GM12878 (cell line): ENCODE results near the gene HTRA2.

ENCODE experiments used
- BCL11A ChIP-seq: IDR thresholded peaks from 2 replicates; pipeline ENCODE4 v1.6.1; 2011; ENCODE audit warnings: low read depth, low read length
- CBX3 ChIP-seq: fragments of 200-600 bp; sonication (generic); IDR thresholded peaks from 2 replicates; pipeline ENCODE4 v1.6.1; 2016; ENCODE audit warnings: low read depth, borderline replicate concordance
- CBX5 ChIP-seq: sonication (generic); IDR thresholded peaks from 2 replicates; pipeline ENCODE4 v1.6.1; 2016; ENCODE audit warnings: low read depth, moderate library complexity, mild to moderate bottlenecking, inconsistent platforms
- CTCF ChIP-seq, 3 experiments: IDR thresholded peaks in 2 of 3; conservative IDR thresholded peaks in 1 of 3; 2 replicates each; pipeline ENCODE4 v1.5.1; 2011; ENCODE audit warnings: low read depth in 3 of 3, low read length in 3 of 3, mild to moderate bottlenecking in 3 of 3, control low read depth in 2 of 3, moderate library complexity in 2 of 3, inconsistent platforms in 1 of 3, mixed read lengths in 1 of 3; ENCODE audit not compliant: control insufficient read depth in 2 of 3, insufficient read depth in 1 of 3; ENCODE audit errors: extremely low read depth in 1 of 3
- EZH2 ChIP-seq: IDR thresholded peaks from 2 replicates; pipeline ENCODE4 v1.6.1; 2012; ENCODE audit warnings: low read depth, mild to moderate bottlenecking, control low read depth, inconsistent platforms, low read length, borderline replicate concordance; ENCODE audit not compliant: control insufficient read depth
- JUNB ChIP-seq: IDR thresholded peaks from 2 replicates; pipeline ENCODE4 v1.6.1; 2016; ENCODE audit warnings: antibody characterized with exemption, mild to moderate bottlenecking
- POLR2AphosphoS5 ChIP-seq: IDR thresholded peaks from 2 replicates; pipeline ENCODE4 v1.6.1; 2011; ENCODE audit warnings: mild to moderate bottlenecking, low read length, inconsistent platforms
- RAD21 ChIP-seq: IDR thresholded peaks from 2 replicates; pipeline ENCODE4 v1.6.1; 2011; ENCODE audit warnings: mild to moderate bottlenecking, low read depth, low read length, moderate library complexity; ENCODE audit not compliant: insufficient read depth
- REST ChIP-seq: IDR thresholded peaks from 2 replicates; pipeline ENCODE4 v1.6.1; 2012; ENCODE audit warnings: mild to moderate bottlenecking, low read depth, low read length
- TCF3 ChIP-seq: IDR thresholded peaks from 2 replicates; pipeline ENCODE4 v1.6.1; 2012; ENCODE audit warnings: low read depth, mild to moderate bottlenecking, low read length, borderline replicate concordance; ENCODE audit not compliant: insufficient read depth
- USF2 ChIP-seq: IDR thresholded peaks from 2 replicates; pipeline ENCODE4 v1.6.1; 2011; ENCODE audit warnings: low read depth, low read length, improper control_type of control experiment, borderline replicate concordance
- ZBED1 ChIP-seq: IDR thresholded peaks from 2 replicates; pipeline ENCODE4 v1.6.1; 2016; ENCODE audit warnings: borderline replicate concordance
- ZNF274 ChIP-seq: IDR thresholded peaks from one replicate; pipeline ENCODE4 v1.8.0; 2011; ENCODE audit not compliant: insufficient read length, insufficient read depth

- TF ChIP-seq JUNB (no peak), EZH2 (no peak), TCF3 (no peak), REST (no peak), RAD21 (peak; percentile 46; the same call in 1 of the 2 replicates), ZNF274 (no peak), CTCF (IDR thresholded peaks at IDR 0.05 in 2 of 3, conservative IDR thresholded peaks at IDR 0.05 in 1 of 3; ENCODE audit: control insufficient read depth in 2 of 3, extremely low read depth in 1 of 3, insufficient read depth in 1 of 3, low read depth in 3 of 3, low read length in 3 of 3) (peak; percentile 33 to 41 (median 39); a peak in 4 of 6 replicates), POLR2AphosphoS5 (no peak), USF2 (no peak), CBX3 (no peak), ZBED1 (no peak), BCL11A (no peak), CBX5 (no peak)
Measured at GRCh38 chr2:74544634-74545033, 14.9 kb downstream of the HTRA2 start.
